AG09309 (cell line): Measurements from ENCODE around the gene ZNF280B.
"Not testable (repeated sequence)": the region's sequence is repeated elsewhere in the genome, so short reads cannot be mapped to it uniquely, and the experiment has no call there.

Experiments used
- DNase-seq: peaks from one replicate; pipeline ENCODE4 v3.0.0-alpha.2; 2010; ENCODE audit warnings: low read depth
- H3K4me3 ChIP-seq: 2 replicates; pipeline ENCODE4 v1.5.1; 2011; ENCODE audit warnings: mild to moderate bottlenecking, low read depth, low read length, moderate library complexity; ENCODE audit not compliant: control insufficient read depth
- CTCF ChIP-seq: IDR thresholded peaks from 2 replicates; pipeline ENCODE4 v1.5.1; 2011; ENCODE audit warnings: mild to moderate bottlenecking, low read depth, low read length, inconsistent platforms; ENCODE audit not compliant: insufficient read depth, control insufficient read depth; ENCODE audit errors: missing control alignments

Gene ZNF280B

GRCh38 chr22:22450343-22450839 lies 58.2 kb downstream of the ZNF280B start:
- DNase-seq, result no peak
- no peak for TF ChIP-seq CTCF
- no peak overlapping the region for H3K4me3 ChIP-seq

GRCh38 chr22:22449819-22450218 lies 58.7 kb downstream of the ZNF280B start:
- DNase-seq, result no peak
- no peak for TF ChIP-seq CTCF
- no peak overlapping the region for H3K4me3 ChIP-seq

- DNase-seq, result no peak
- TF ChIP-seq CTCF, result no peak
- no peak overlapping the region for H3K4me3 ChIP-seq
These were observed 62.0 kb downstream of the ZNF280B start for GRCh38 chr22:22446517-22446916.

GRCh38 chr22:22444007-22444589 lies 64.4 kb downstream of the ZNF280B start:
- not testable (repeated sequence) for DNase-seq, H3K4me3 ChIP-seq

GRCh38 chr22:22442928-22443709 lies 65.4 kb downstream of the ZNF280B start:
- no peak overlapping the region for H3K4me3 ChIP-seq
- no peak for TF ChIP-seq CTCF
- DNase-seq, result no peak

GRCh38 chr22:22441626-22442025 lies 66.9 kb downstream of the ZNF280B start:
- not testable (repeated sequence) for H3K4me3 ChIP-seq, DNase-seq

GRCh38 chr22:22440188-22440587 lies 68.4 kb downstream of the ZNF280B start:
- no peak overlapping the region for H3K4me3 ChIP-seq
- no peak for TF ChIP-seq CTCF
- no peak for DNase-seq
